ENCODE data around the gene USP6NL. TPM values are rescaled to one million over a fixed set of nuclear protein-coding genes. Genes with fewer than 3 reads are reported as not detected.
"Not testable (repeated sequence)": the region's sequence is repeated elsewhere in the genome, so short reads cannot be mapped to it uniquely, and the experiment has no call there.

The USP6NL gene
- total RNA-seq, 2 experiments from 2014 or later, result 2.3 to 2.5 TPM

- CTCF ChIA-PET, result no interaction called here
- ATAC-seq (no peak), DNase-seq (no peak)
- no peaks in the 10 kb centered on the region for H3K36me3 Mint-ChIP-seq (ENCODE audit: low read depth)
- POLR2A ChIA-PET, result no interaction called here
- no peaks in the 10 kb centered on the region for H3K27me3 Mint-ChIP-seq
- H3K9me3 Mint-ChIP-seq, result no peaks in the 10 kb centered on the region
- intact Hi-C loops (cut with micrococcal nuclease), result no loop called here
- TF ChIP-seq CTCF (IDR thresholded peaks at IDR 0.05), result no peak
- no peak overlapping the region for H3K4me3 Mint-ChIP-seq
- H3K4me1 Mint-ChIP-seq (ENCODE audit: low read depth), result no peaks in the 10 kb centered on the region
- no peak overlapping the region for H3K27ac Mint-ChIP-seq
Measured at GRCh38 chr10:11499425-11500071, 111.9 kb downstream of the USP6NL start.

GRCh38 chr10:11498399-11498798 is 113.1 kb downstream of the USP6NL start:
- intact Hi-C loops (cut with micrococcal nuclease), result no loop called here
- no peak overlapping the region for H3K4me3 Mint-ChIP-seq
- no peaks in the 10 kb centered on the region for H3K9me3 Mint-ChIP-seq
- H3K27me3 Mint-ChIP-seq, result no peaks in the 10 kb centered on the region
- ChIA-PET POLR2A (no interaction called here), CTCF (no interaction called here)
- H3K27ac Mint-ChIP-seq, result no peak overlapping the region
- no peaks in the 10 kb centered on the region for H3K36me3 Mint-ChIP-seq (ENCODE audit: low read depth)
- no peaks in the 10 kb centered on the region for H3K4me1 Mint-ChIP-seq (ENCODE audit: low read depth)
- DNase-seq, result no peak
- ATAC-seq, result no peak
- TF ChIP-seq CTCF (IDR thresholded peaks at IDR 0.05), result no peak

GRCh38 chr10:11494923-11495322 is 116.5 kb downstream of the USP6NL start:
- ATAC-seq; H3K36me3 Mint-ChIP-seq (ENCODE audit: low read depth); H3K4me3 Mint-ChIP-seq; POLR2A ChIA-PET; intact Hi-C loops (cut with micrococcal nuclease); H3K27me3 Mint-ChIP-seq; H3K27ac Mint-ChIP-seq; H3K4me1 Mint-ChIP-seq (ENCODE audit: low read depth); H3K9me3 Mint-ChIP-seq: not testable (repeated sequence)
- CTCF ChIA-PET, result interaction anchor here (2.0 to 2.5 kb wide), 2 partner anchors 9 to 10 kb away, joined by 4 to 11 read pairs; no protein-coding TSS in a partner anchor
- DNase-seq, result peak; percentile 20

GRCh38 chr10:11493646-11494045 is 117.8 kb downstream of the USP6NL start:
- DNase-seq (no peak), ATAC-seq (no peak)
- ChIA-PET POLR2A (no interaction called here), CTCF (interaction anchor here (1.0 to 1.4 kb wide), 4 partner anchors 8 to 55 kb away, joined by 3 to 6 read pairs (median 4); no protein-coding TSS in a partner anchor)
- H3K27ac Mint-ChIP-seq, result no peak overlapping the region
- H3K27me3 Mint-ChIP-seq, result no peaks in the 10 kb centered on the region
- TF ChIP-seq CTCF (IDR thresholded peaks at IDR 0.05), result no peak
- no peaks in the 10 kb centered on the region for H3K36me3 Mint-ChIP-seq (ENCODE audit: low read depth)
- H3K9me3 Mint-ChIP-seq, result no peaks in the 10 kb centered on the region
- H3K4me3 Mint-ChIP-seq, result no peak overlapping the region
- intact Hi-C loops (cut with micrococcal nuclease), result no loop called here
- no peaks in the 10 kb centered on the region for H3K4me1 Mint-ChIP-seq (ENCODE audit: low read depth)

- CTCF ChIA-PET, result no interaction called here
Measured at GRCh38 chr10:11491087-11491486, 120.4 kb downstream of the USP6NL start.

More at GRCh38 chr10:11491087-11491486, 120.4 kb downstream of the USP6NL start:
- Mint-ChIP-seq H3K4me3 (no peak overlapping the region), H3K36me3 (ENCODE audit: low read depth) (no peaks in the 10 kb centered on the region), H3K27me3 (no peaks in the 10 kb centered on the region), H3K27ac (no peak overlapping the region), H3K4me1 (ENCODE audit: low read depth) (no peaks in the 10 kb centered on the region), H3K9me3 (no peaks in the 10 kb centered on the region)
- TF ChIP-seq CTCF (IDR thresholded peaks at IDR 0.05), result no peak
- ATAC-seq (no peak), DNase-seq (no peak)
- intact Hi-C loops (cut with micrococcal nuclease), result no loop called here
- POLR2A ChIA-PET, result no interaction called here
